ENCODE measurements around the gene PLD5. TPM values are rescaled to one million over a fixed set of nuclear protein-coding genes. Genes with fewer than 3 reads are reported as not detected.
"Not testable (repeated sequence)": the region's sequence is repeated elsewhere in the genome, so short reads cannot be mapped to it uniquely, and the experiment has no call there.

The PLD5 gene
- total RNA-seq, 1 donor from 2014 or later, result not detected

- intact Hi-C loops (cut with micrococcal nuclease); ATAC-seq; DNase-seq: not testable (repeated sequence)
Measured at GRCh38 chr1:242314865-242315264, 209.6 kb downstream of the PLD5 start.

GRCh38 chr1:242314085-242314649, 210.3 kb downstream of the PLD5 start:
- ATAC-seq; intact Hi-C loops (cut with micrococcal nuclease); DNase-seq: not testable (repeated sequence)

- intact Hi-C loops (cut with micrococcal nuclease); ATAC-seq; DNase-seq: not testable (repeated sequence)
Measured at GRCh38 chr1:242308681-242309080, 215.8 kb downstream of the PLD5 start.

- ATAC-seq; intact Hi-C loops (cut with micrococcal nuclease): not testable (repeated sequence)
Measured at GRCh38 chr1:242293781-242294180, 230.7 kb downstream of the PLD5 start.

GRCh38 chr1:242288067-242288466, 236.4 kb downstream of the PLD5 start:
- ATAC-seq; intact Hi-C loops (cut with micrococcal nuclease); DNase-seq: not testable (repeated sequence)

More at GRCh38 chr1:242293781-242294180, 230.7 kb downstream of the PLD5 start:
- DNase-seq, result not testable (repeated sequence)

- ATAC-seq; DNase-seq; intact Hi-C loops (cut with micrococcal nuclease): not testable (repeated sequence)
Measured at GRCh38 chr1:242282758-242283485, 241.6 kb downstream of the PLD5 start.

GRCh38 chr1:242278406-242278805, 246.1 kb downstream of the PLD5 start:
- DNase-seq; intact Hi-C loops (cut with micrococcal nuclease); ATAC-seq: not testable (repeated sequence)

- DNase-seq; ATAC-seq; intact Hi-C loops (cut with micrococcal nuclease): not testable (repeated sequence)
Measured at GRCh38 chr1:242276769-242277168, 247.7 kb downstream of the PLD5 start.

GRCh38 chr1:242267004-242267403, 257.5 kb downstream of the PLD5 start:
- DNase-seq; ATAC-seq; intact Hi-C loops (cut with micrococcal nuclease): not testable (repeated sequence)

GRCh38 chr1:242264419-242264818, 260.1 kb downstream of the PLD5 start:
- ATAC-seq; intact Hi-C loops (cut with micrococcal nuclease); DNase-seq: not testable (repeated sequence)

GRCh38 chr1:242245255-242245654, 279.2 kb downstream of the PLD5 start:
- intact Hi-C loops (cut with micrococcal nuclease), result no loop called here

GRCh38 chr1:242243472-242243871, 281.0 kb downstream of the PLD5 start:
- peak; percentile 32 for ATAC-seq
- intact Hi-C loops (cut with micrococcal nuclease), result no loop called here
- DNase-seq, result no peak

More at GRCh38 chr1:242245255-242245654, 279.2 kb downstream of the PLD5 start:
- no peak for ATAC-seq
- no peak for DNase-seq

GRCh38 chr1:242242983-242243382, 281.5 kb downstream of the PLD5 start:
- intact Hi-C loops (cut with micrococcal nuclease), result no loop called here
- no peak for ATAC-seq
- no peak for DNase-seq

- ATAC-seq (no peak), DNase-seq (no peak)
- intact Hi-C loops (cut with micrococcal nuclease), result no loop called here
Measured at GRCh38 chr1:242241936-242242335, 282.6 kb downstream of the PLD5 start.

- ATAC-seq (no peak), DNase-seq (no peak)
- intact Hi-C loops (cut with micrococcal nuclease), result no loop called here
Measured at GRCh38 chr1:242240691-242241090, 283.8 kb downstream of the PLD5 start.

- DNase-seq (no peak), ATAC-seq (no peak)
- intact Hi-C loops (cut with micrococcal nuclease), result no loop called here
Measured at GRCh38 chr1:242240077-242240476, 284.4 kb downstream of the PLD5 start.

GRCh38 chr1:242239398-242239797, 285.1 kb downstream of the PLD5 start:
- intact Hi-C loops (cut with micrococcal nuclease), result no loop called here
- no peak for ATAC-seq
- DNase-seq, result no peak

- intact Hi-C loops (cut with micrococcal nuclease), result no loop called here
- ATAC-seq, result no peak
- DNase-seq, result no peak
Measured at GRCh38 chr1:242237051-242237450, 287.4 kb downstream of the PLD5 start.

GRCh38 chr1:242228991-242229390, 295.5 kb downstream of the PLD5 start:
- DNase-seq (no peak), ATAC-seq (no peak)
- intact Hi-C loops (cut with micrococcal nuclease), result no loop called here

- no peak for DNase-seq
Measured at GRCh38 chr1:242225767-242226573, 298.5 kb downstream of the PLD5 start.

More at GRCh38 chr1:242225767-242226573, 298.5 kb downstream of the PLD5 start:
- ATAC-seq, result no peak
- intact Hi-C loops (cut with micrococcal nuclease), result no loop called here
